Left lung (tissue), 10 donors: ENCODE results near the gene BLTP2. TPM values are rescaled to one million over a fixed set of nuclear protein-coding genes. Genes with fewer than 3 reads are reported as not detected.
"Not testable (repeated sequence)": the region's sequence is repeated elsewhere in the genome, so short reads cannot be mapped to it uniquely, and the experiment has no call there.

Source experiments
- ATAC-seq: fragments of 200-7000 bp; cut with Tn5 transposase; one replicate; pipeline ENCODE4 v1.9.1; 2020; ENCODE audit warnings: moderate library complexity
- DNase-seq, 4 donors: peaks; one replicate each; pipeline ENCODE4 v3.0.0-alpha.2; 2013 to 2020
- H3K27ac ChIP-seq, 2 donors: fragments of 200-600 bp; sonication (generic) in 1 of 2; one replicate each; pipeline versions ENCODE4 v1.5.0 to v1.8.0; 2020 to 2021
- H3K27me3 ChIP-seq, 2 donors: fragments of 200-600 bp; sonication (generic) in 1 of 2; one replicate each; pipeline versions ENCODE4 v1.5.0 to v1.8.0; 2020 to 2021
- H3K36me3 ChIP-seq, 2 donors: fragments of 200-600 bp; sonication (generic) in 1 of 2; one replicate each; pipeline versions ENCODE4 v1.5.0 to v1.8.0; 2020 to 2021
- H3K4me1 ChIP-seq, 2 donors: fragments of 200-600 bp; one replicate each; pipeline ENCODE4 v1.8.0; 2021
- H3K4me3 ChIP-seq, 2 donors: fragments of 200-600 bp; sonication (generic) in 1 of 2; one replicate each; pipeline versions ENCODE4 v1.5.0 to v1.8.0; 2020 to 2021; ENCODE audit warnings: mild to moderate bottlenecking in 1 of 2
- H3K9me3 ChIP-seq, 2 donors: fragments of 200-600 bp; sonication (generic) in 1 of 2; one replicate each; pipeline versions ENCODE4 v1.5.0 to v1.8.0; 2020 to 2021
- intact Hi-C, 2 donors: fragments of 100-400 bp; cut with DNase I; formaldehyde crosslinking; loops; one replicate each; pipeline versions ENCODE4 v1.11.2 to v1.14.2; 2022
- polyA plus RNA-seq, 6 donors: library from polyadenylated mRNA; unstranded; fragments of 120-200 nt; gene quantifications; one replicate each; pipeline ENCODE4 v1.2.1, GENCODE V29; 2013; ENCODE audit not compliant: insufficient read length in 6 of 6
- total RNA-seq, 2 donors: library from RNA; stranded (reverse); fragmentation: NEBNext Ultra II Directional; extraction: Animal tissue kit (Norgen Biotek cat#: 25700); gene quantifications; one replicate each; pipeline ENCODE4 v1.2.1, GENCODE V29; 2021
- TF ChIP-seq, protein P1 (sequence below), 2 donors: fragments of 200-600 bp; sonication (generic) in 1 of 2; IDR thresholded peaks; one replicate each; pipeline versions ENCODE4 v1.5.0 to v1.8.0; 2021; ENCODE audit warnings: antibody characterized with exemption in 2 of 2
- donor health status: DM: no; HTN: yes; CAD: no.
- donor health status: DM: no; HTN: no; CAD: no.

The BLTP2 gene
- total and polyA plus RNA-seq, 8 donors = 86.8 to 184 (median 93.1) TPM

DNA sequence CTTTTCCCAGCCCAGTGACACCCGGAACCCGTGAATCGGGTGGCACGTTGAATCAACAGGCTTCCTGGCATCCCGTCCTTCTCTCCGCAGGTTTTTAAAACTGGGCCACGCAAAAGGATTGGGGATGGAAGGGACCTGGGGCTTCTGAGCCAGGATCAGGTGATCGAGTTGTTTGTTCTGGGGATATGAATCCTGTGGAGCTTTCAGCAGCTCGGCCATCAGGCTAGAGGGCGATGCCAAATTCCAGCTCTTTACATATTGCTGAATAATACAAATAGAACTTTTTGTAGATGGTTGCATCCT lies 17.5 kb upstream of the BLTP2 start:
- intact Hi-C loops = no loop called here
- Histone ChIP-seq H3K27me3 (no peaks in the 10 kb centered on the region), H3K4me3 (peak overlapping the region; percentile 79 to 84), H3K4me1 (peaks cover 18 to 58% of the 10 kb centered on the region in 2 donors), H3K9me3 (no peaks in the 10 kb centered on the region), H3K27ac (peak overlapping the region; percentile 91 to 96), H3K36me3 (peaks cover 0 to 42% of the 10 kb centered on the region in 2 donors)
- TF ChIP-seq, protein P1, sequence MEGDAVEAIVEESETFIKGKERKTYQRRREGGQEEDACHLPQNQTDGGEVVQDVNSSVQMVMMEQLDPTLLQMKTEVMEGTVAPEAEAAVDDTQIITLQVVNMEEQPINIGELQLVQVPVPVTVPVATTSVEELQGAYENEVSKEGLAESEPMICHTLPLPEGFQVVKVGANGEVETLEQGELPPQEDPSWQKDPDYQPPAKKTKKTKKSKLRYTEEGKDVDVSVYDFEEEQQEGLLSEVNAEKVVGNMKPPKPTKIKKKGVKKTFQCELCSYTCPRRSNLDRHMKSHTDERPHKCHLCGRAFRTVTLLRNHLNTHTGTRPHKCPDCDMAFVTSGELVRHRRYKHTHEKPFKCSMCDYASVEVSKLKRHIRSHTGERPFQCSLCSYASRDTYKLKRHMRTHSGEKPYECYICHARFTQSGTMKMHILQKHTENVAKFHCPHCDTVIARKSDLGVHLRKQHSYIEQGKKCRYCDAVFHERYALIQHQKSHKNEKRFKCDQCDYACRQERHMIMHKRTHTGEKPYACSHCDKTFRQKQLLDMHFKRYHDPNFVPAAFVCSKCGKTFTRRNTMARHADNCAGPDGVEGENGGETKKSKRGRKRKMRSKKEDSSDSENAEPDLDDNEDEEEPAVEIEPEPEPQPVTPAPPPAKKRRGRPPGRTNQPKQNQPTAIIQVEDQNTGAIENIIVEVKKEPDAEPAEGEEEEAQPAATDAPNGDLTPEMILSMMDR (IDR thresholded peaks at IDR 0.05) = no peak
- DNase-seq (no peak), ATAC-seq (peak; percentile 14)

DNA sequence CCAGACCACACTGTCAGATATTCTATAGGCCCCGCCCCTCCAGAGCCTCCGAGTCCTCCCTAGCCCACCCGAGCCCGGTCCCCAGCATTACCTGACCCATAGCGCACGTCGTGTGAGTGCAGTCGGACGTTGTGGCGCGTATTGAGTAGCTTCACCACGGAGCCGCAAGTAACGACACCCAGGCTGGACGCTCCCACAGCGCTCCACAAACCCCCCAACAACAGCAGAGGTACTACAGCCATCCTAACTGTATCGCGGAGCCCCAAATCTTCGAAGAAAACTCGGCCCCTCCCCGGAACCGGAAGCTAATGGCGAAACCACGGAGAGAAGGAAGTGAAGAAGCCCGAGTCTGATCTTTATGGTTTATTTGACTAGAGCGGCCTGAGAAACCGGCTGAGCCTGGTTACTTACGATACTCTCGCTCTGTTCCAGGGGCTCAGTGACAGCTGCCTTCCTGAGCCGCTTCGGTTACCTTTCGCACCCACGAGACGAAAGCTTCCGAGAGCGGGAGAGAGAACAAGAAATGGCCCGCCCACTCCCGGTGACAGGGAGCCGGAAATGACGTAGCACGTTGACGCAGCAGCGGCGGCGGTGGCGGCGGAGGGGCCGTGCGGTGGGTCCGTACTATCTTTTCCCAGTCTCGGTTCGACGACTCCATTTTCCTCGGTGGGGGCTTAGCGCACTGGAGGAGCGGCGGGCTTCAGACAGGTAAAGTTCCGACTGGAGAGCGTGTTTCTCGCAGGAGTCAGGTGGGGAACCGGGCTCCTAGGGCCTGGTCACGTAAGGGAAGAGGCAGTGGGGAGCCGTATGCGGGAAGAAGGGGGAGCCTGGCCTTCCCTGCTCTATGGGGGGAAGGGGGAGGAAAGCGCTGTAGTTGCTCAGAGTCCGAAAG lies 16.9 kb upstream of the BLTP2 start, which contains the start of the genes SDF2 and SUPT6H:
Gene SDF2 (minus strand): TSS at position 272 of the 892 bp plus-strand sequence. CDS start 30 bp downstream, at position 242.
Gene SUPT6H (plus strand): TSS at position 571 of the 892 bp plus-strand sequence. CDS start 11,197 bp downstream, outside the sequence.
- TF ChIP-seq, protein P1 (IDR thresholded peaks at IDR 0.05) = no peak
- Histone ChIP-seq H3K27ac (peak within 1 kb of the TSS; percentile 91 to 96), H3K9me3 (no peaks in the 10 kb centered on the region), H3K27me3 (no peaks in the 10 kb centered on the region), H3K4me3 (peak within 1 kb of the TSS; percentile 79 to 84), H3K36me3 (peaks cover 0 to 48% of the 10 kb centered on the region in 2 donors), H3K4me1 (peaks cover 18 to 58% of the 10 kb centered on the region in 2 donors)
- DNase-seq (peak; percentile 90 to 96 (median 94)), ATAC-seq (peak; percentile 96)
- intact Hi-C loops = no loop called here

DNA sequence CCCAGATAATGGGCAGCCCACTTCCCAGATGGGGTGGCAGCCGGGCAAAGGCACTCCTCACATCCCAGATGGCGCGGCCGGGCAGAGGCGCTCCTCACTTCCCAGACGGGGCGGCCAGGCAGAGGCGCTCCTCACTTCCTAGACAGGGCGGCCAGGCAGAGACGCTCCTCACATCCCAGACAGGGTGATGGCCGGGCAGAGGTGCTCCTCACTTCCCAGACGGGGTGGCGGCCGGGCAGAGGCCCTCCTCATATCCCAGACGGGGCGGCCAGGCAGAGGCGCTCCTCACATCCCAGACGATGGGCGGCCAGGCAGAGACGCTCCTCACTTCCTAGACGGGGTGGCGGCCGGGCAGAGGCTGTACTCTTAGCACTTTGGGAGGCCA lies 14.5 kb upstream of the BLTP2 start:
- DNase-seq = peak in 1 of 4 donors; percentile 79
- H3K36me3 ChIP-seq = peaks cover 0 to 54% of the 10 kb centered on the region in 2 donors
- intact Hi-C loops, ATAC-seq, H3K9me3 ChIP-seq, H3K27me3 ChIP-seq, H3K4me3 ChIP-seq, H3K27ac ChIP-seq: not testable (repeated sequence)
- peaks cover 18 to 41% of the 10 kb centered on the region in 2 donors for H3K4me1 ChIP-seq

DNA sequence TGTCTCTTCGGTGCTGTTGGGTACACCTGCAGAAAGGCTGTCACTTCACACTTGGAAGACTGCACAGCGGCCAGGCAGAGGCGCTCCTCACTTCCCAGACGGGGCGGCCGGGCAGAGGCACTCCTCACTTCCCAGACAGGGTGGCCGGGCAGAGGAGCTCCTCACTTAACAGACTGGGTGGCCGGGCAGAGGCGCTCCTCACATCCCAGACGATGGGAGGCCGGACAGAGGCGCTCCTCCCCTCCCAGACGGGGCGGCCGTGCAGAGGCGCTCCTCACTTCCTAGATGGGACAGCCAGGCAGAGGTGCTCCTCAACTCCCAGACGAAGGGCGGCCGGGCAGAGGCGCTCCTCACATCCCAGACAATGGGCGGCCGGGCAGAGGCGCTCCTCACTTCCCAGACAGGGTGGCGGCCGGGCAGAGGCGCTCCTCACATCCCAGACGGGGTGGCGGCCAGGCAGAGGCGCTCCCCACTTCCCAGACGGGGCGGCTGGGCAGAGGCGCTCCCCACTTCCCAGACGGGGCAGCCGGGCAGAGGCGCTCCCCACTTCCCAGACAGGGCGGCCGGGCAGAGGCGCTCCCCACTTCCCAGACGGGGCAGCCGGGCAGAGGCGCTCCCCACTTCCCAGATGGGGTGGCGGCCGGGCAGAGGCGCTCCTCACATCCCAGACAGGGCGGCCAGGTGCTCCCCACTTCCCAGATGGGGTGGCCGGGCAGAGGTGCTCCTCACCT lies 14.0 kb upstream of the BLTP2 start:
- ATAC-seq, intact Hi-C loops: not testable (repeated sequence)

DNA sequence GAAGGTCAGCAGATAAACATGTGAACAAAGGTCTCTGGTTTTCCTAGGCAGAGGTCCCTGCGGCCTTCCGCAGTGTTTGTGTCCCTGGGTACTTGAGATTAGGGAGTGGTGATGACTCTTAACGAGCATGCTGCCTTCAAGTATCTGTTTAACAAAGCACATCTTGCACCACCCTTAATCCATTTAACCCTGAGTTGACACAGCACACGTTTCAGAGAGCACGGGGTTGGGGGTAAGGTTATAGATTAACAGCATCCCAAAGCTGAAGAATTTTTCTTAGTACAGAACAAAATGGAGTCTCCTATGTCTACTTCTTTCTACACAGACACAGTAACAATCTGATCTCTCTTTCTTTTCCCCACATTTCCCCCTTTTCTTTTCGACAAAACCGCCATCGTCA lies 13.4 kb upstream of the BLTP2 start:
- H3K36me3 ChIP-seq = peaks cover 0 to 65% of the 10 kb centered on the region in 2 donors
- H3K4me3 ChIP-seq, H3K9me3 ChIP-seq, H3K27me3 ChIP-seq, H3K27ac ChIP-seq, ATAC-seq, DNase-seq, intact Hi-C loops: not testable (repeated sequence)
- H3K4me1 ChIP-seq = peaks cover 15 to 30% of the 10 kb centered on the region in 2 donors

More for the DNA sequence above, 14.0 kb upstream of the BLTP2 start:
- H3K4me1 ChIP-seq = peaks cover 18 to 36% of the 10 kb centered on the region in 2 donors
- not testable (repeated sequence) for DNase-seq, H3K4me3 ChIP-seq, H3K27ac ChIP-seq, H3K27me3 ChIP-seq, H3K9me3 ChIP-seq
- peaks cover 0 to 60% of the 10 kb centered on the region in 2 donors for H3K36me3 ChIP-seq

DNA sequence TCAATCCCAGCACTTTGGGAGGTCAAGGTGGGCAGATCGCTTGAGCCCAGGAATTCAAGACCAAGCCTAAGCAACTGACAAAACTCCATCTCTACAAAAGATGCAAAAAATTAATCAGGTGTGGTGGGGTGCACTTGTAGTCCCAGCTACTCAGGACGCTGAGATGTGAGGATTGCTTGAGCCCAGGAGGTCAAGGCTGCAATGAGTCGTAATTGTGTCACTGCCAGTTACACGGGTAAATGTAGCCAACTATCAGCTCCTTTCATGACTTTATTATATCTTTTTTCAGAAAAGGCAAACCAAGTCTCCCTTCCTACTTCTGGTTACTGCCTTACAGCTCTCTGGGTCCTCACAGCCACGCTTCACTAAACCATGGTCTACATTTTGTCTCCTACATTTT lies 12.8 kb upstream of the BLTP2 start:
- Histone ChIP-seq H3K4me1 (peaks cover 9 to 24% of the 10 kb centered on the region in 2 donors), H3K27ac (no peak overlapping the region), H3K36me3 (peaks cover 0 to 68% of the 10 kb centered on the region in 2 donors), H3K9me3 (no peaks in the 10 kb centered on the region), H3K27me3 (no peaks in the 10 kb centered on the region), H3K4me3 (no peak overlapping the region)
- ATAC-seq (no peak), DNase-seq (no peak)
- TF ChIP-seq, protein P1 (IDR thresholded peaks at IDR 0.05) = no peak
- intact Hi-C loops = no loop called here
